H1 (cell line): ENCODE measurements around the gene CFL2.

ENCODE experiments used
- CTCF ChIP-seq, 3 experiments: IDR thresholded peaks; 1 replicate in 2 of 3; 2 replicates in 1 of 3; pipeline versions ENCODE4 v1.5.1 to v1.6.1; 2011; ENCODE audit warnings: low read length in 3 of 3, mild to moderate bottlenecking in 3 of 3, inconsistent platforms in 2 of 3, low read depth in 1 of 3, moderate library complexity in 1 of 3; ENCODE audit not compliant: insufficient read depth in 1 of 3; ENCODE audit errors: control extremely low read depth in 1 of 3
- EP300 ChIP-seq, 2 experiments: IDR thresholded peaks; 1 replicate in 1 of 2; 2 replicates in 1 of 2; pipeline ENCODE4 v1.6.1; 2011 to 2012; ENCODE audit warnings: low read depth in 2 of 2, low read length in 2 of 2, mild to moderate bottlenecking in 2 of 2, borderline replicate concordance in 1 of 2, inconsistent platforms in 1 of 2, moderate library complexity in 1 of 2
- PHF8 ChIP-seq: fragments of 200-600 bp; sonication (generic); conservative IDR thresholded peaks from 2 replicates; pipeline ENCODE4 v1.7.1; 2012; ENCODE audit warnings: low read depth, mild to moderate bottlenecking, inconsistent platforms, low read length, moderate library complexity
- POLR2A ChIP-seq, 2 experiments: IDR thresholded peaks; 1 replicate in 1 of 2; 2 replicates in 1 of 2; pipeline ENCODE4 v1.6.1; 2011; ENCODE audit warnings: low read depth in 2 of 2, low read length in 2 of 2, mild to moderate bottlenecking in 2 of 2; ENCODE audit errors: control extremely low read depth in 1 of 2
- POLR2AphosphoS5 ChIP-seq: IDR thresholded peaks from 2 replicates; pipeline ENCODE4 v1.6.1; 2011; ENCODE audit warnings: low read depth, low read length
- RFX5 ChIP-seq: IDR thresholded peaks from 2 replicates; pipeline ENCODE4 v1.6.1; 2011; ENCODE audit warnings: low read depth, low read length, improper control_type of control experiment, borderline replicate concordance
- SIRT6 ChIP-seq: IDR thresholded peaks from one replicate; pipeline ENCODE4 v1.7.1; 2012; ENCODE audit warnings: low read length, inconsistent platforms
- SUZ12 ChIP-seq: fragments of 200-600 bp; sonication (generic); IDR thresholded peaks from 2 replicates; pipeline ENCODE4 v1.6.1; 2012; ENCODE audit warnings: mild to moderate bottlenecking, inconsistent platforms, low read length, moderate library complexity, mixed read lengths

GRCh38 chr14:34710006-34710405 is 4.4 kb downstream of the CFL2 start:
- TF ChIP-seq RFX5 (no peak), POLR2A (IDR thresholded peaks at IDR 0.05; ENCODE audit: control extremely low read depth in 1 of 2, low read depth in 2 of 2, low read length in 2 of 2) (no peak), CTCF (IDR thresholded peaks at IDR 0.05; ENCODE audit: control extremely low read depth in 1 of 3, insufficient read depth in 1 of 3, low read depth in 1 of 3, low read length in 3 of 3) (no peak), SUZ12 (no peak), PHF8 (no peak), SIRT6 (no peak), EP300 (IDR thresholded peaks at IDR 0.05; ENCODE audit: borderline replicate concordance in 1 of 2, low read depth in 2 of 2, low read length in 2 of 2) (no peak), POLR2AphosphoS5 (no peak)
